Measurements from ENCODE around the gene ADIPOR1.
"Not testable (repeated sequence)": the region's sequence is repeated elsewhere in the genome, so short reads cannot be mapped to it uniquely, and the experiment has no call there.

Gene ADIPOR1

DNA sequence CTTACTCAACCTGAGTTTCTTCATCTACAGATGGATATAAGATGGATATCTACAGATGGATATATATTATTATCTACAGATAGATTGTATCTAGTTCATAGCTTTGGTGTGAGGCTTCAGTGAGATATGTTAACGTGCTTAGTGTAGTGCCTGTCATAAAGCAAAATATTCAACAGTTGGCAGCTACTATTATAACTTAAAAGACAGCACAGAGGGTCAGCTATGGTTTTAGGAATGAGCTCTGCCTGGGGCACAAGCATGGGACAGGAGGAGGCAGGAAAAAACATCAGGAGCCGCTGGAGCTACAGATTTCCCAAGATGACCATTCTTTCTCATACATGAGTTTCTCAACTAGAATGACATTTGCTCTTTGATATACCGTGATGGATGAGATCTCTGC lies 10.2 kb upstream of the ADIPOR1 start:
- DNase-seq, result no peak

DNA sequence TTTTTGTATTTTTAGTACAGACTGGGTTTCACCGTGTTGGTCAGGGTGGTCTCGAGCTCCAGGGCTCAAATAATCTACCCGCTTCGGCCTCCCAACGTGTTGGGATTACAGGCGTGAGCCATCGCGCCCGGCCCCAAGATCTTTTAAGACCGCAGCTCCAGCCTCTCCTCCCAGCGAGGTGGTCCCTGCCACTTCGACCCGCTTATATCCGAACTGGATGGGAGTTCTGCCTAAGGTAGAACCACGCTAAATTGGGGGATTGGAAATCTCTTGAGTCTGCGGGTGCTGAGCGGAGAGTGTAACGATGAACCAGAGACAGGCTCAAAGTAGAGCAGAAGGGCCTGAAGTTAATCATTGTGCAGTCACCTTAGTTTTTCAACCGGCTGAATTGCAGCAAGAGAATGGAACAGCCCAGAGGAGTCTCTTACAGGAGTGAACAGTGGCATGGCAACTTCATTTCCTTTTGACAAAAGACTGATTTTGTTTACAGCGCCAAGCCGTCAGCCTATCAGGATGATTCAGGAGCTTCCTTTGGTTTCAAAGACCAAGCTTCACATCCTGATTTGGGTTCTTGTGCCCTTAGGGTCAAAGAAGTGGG lies 9.7 kb upstream of the ADIPOR1 start:
- DNase-seq, result no peak

DNA sequence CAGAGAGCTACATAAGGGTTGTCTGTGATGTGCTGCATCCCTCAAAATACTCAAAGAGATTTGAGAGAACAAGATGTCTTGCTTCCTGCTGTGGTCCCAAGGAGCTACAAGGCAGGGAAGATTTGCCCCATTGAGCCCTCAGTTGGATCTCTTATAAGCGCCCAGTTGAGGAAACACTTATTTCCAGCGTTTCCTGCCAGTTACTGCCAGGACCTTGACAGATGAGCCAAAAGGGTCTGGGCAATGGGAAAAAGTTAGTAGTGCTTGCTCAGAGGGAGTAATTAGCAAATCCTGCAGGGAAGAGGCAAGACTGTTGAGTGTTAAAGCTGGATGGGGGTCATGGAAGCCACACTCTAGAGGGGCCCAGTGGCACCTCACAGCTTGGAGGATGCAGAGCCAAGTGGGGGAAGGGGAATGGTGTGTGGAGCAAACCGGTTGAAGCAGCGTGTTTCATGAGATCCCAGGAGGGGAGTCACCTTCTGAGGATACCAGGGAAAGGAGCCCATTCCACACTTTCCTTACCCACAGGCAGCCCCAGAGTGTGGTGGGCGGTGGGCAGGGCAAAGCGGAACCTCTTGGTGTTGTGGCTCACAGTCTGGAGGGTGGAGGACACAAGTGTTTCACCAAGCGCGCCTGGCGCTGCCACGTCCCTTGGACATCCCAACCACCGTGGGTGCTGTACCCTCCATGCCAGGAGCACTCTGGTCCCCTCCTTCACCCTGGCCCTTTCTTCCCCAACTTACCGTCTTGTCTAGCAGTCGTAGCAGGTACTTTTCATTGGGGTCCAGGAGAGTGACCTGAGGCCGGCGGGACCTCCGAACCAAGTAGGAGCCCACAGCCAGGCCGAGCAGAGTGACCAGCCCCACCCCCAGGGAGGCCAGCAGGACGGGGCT lies 8.1 kb upstream of the ADIPOR1 start:
- DNase-seq, result no peak

DNA sequence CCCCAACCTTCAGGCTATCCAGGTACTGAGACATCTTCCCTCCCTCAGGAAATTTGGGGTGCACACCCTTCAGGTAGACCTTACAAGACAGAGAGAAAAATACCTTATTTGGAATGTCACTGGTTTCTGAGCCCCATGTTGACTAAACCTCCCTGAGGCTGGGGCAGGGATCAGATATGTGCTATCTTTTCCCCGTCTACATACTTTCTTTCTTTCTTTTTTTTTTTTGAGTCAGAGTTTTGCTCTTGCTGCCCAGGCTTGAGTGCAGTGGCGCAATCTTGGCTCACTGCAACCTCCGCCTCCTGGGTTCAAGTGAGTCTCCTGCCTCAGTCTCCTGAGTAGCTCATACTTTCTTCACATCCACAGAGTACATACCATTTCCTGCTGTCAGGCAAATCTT lies 7.3 kb upstream of the ADIPOR1 start:
- no peak for DNase-seq

DNA sequence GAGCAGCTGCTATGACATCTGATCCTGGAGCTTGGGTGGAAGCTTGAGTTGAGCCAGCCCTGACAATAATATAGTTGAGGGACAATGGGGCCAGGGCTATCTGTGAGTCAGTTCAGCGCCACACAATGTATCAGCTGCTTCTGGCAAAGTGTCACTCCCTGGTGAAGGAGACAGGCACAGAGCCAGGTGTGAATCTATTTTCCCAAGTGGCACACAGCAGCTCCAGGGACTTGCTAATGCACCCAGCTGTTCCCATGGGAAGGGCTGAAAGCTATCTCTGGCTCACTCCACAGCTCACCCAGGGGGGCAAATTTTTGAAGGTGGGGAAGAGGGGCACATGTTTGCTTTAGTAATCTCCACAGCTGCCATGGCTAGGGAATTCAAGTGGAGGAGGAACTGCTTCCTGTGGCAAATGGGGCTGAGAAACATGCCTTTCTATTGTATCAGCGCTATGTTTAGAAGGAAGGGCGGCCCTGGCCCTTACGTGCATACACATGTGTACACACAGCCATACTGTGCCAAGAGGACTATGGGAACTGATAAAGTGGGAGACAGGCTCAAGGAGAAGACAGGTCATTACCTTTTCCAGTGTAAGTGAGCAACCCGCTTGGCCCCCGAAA lies 6.8 kb upstream of the ADIPOR1 start:
- peak; percentile 98 for DNase-seq

DNA sequence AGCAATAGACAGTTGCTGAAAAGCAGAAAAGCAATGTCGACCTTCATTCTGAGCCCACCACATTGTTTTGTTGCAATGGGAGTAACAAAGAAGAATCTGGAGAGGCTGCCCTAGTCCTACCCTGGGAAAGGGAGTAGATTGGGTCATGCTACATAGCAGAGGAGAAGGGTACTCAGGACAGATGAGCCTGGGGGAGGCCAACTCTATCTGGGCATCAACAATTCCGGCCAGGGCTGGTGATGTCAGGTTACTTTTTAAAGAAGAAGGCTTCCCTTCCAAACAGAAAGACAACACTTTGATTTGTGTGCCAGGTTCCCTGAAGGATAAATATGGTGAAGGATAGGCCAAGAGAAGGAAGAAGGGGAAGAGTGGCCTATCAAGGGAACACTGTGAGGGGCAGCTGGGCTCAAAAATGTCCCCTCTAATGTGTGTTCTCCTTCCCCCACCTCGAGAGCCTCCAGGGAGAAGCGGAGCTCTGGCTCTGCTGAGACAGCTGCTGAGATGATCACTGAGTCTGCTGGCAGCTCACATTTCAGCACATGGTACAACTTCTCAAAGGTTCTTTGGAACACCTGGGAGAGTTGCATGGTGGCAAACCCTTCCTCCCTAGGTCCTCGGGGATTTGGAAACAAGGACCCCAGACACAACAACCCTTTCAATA lies 3.2 kb upstream of the ADIPOR1 start:
- no peak for DNase-seq

DNA sequence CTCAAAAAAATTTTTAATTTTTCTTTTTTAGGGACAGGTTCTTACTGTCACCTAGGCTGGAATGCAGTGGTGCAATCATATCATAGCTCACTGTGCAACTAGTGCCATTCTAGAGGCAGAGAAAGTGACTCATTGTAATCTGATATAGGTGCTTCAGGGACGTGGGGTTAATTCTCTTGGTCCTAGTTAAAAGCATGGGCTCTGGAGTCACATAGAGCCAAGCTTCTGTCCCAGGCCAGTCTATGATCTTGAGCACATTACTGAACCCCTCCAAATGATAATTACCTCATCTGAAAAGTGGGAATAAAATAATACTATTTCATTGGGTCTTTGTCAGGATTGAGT lies 1.1 kb upstream of the ADIPOR1 start:
- peak; percentile 30 for DNase-seq

DNA sequence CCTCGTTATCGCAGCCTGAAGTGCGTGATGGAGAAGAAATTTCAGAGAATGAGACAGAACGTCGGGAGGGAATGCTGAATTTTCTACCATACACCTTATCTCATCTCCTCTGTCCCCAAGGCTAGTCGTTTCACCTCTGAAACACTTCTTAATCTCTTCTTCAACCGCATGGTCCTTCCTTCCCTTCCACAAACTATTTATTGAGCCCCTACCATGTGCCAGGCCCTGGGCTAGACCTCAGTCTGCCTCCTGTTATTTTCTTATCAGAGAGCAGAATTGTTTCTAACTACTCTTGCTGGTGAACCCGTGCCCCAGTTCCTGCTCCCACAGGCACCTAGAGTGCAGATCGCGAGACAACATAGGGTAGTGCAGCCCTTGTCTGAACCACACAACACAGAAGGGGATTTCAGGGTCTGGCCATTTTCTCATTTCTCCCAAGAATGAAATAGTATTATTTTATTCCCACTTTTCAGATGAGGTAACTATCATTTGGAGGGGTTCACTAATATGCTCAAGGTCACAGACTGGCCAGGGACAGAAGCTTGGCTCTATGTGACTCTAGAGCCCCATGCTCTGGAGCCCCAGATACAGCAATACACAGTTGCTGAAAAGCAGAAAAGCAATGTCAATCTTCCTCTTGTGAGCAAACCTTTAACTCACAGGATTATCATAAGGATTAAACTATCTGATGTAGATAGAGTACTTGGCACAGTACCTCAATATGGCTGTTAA lies 598 bp upstream of the ADIPOR1 start:
- no peak for DNase-seq

DNA sequence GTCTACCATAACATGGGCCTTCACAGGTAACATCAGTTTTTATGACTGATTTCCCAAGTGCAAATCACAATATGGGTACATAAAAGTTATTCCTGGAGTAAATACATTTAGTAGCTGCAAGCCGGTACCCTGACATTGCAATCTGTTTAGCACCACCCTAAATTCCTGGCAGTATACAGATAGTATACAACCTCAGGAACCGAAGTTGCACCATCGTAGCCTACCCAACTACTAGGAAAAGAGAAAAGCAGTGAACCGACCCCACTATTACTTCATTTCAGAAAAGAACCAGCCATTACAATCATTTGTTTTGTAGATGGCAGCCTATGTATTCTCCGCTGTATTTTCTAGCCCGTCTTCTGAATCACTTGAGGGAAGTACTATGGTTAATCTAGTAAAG lies 1.1 kb downstream of the ADIPOR1 start:
- DNase-seq, result no peak

DNA sequence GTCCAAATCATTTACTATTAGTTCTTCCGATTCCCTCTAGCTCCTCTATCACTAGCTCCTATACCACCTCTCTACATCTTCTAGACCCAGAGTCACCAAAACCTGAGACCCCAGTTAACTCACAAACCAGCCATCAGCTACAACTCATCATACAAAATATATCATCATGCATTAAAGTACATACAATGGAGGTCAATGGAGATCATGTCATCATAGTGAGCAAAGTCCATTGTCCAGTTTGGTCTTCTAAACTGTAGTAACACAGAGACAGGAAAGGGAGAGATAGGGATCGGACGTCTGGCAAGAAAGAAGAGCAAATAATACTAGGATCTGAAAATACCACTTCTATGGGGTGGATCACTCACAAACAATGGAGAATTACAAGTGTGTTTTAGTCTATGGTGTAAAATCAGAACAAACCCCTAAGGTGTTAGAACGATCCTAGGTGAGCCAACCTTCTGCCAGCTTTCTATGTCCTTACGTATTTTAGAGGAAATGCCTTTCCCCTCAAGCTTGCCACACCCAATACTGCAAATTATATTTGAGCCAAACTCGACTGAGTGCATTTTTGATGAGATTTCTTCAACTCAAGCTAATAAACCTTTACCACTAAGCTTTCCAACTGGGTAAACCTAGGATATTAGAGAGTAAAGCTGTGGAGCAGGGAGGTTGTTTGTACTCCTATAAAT lies 3.9 kb downstream of the ADIPOR1 start:
- DNase-seq, result no peak

DNA sequence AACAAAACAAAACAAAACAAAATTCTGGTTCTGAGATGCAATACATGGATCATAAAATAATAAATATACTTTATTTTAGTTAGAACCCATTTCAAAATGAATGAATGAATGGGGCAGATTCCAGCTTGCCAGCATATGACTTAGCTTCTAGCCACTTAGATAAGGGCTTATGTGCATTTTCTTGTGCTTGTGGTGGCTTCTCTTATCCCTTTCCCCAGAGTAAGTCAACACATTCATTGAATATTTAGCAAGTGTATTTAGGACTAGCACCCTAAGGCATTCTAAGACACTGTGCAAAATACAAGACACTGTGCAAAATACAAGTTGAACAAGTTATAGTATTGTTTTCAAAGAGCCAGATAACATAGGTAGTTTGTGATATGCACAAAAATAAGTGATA lies 4.7 kb downstream of the ADIPOR1 start:
- no peak for DNase-seq

DNA sequence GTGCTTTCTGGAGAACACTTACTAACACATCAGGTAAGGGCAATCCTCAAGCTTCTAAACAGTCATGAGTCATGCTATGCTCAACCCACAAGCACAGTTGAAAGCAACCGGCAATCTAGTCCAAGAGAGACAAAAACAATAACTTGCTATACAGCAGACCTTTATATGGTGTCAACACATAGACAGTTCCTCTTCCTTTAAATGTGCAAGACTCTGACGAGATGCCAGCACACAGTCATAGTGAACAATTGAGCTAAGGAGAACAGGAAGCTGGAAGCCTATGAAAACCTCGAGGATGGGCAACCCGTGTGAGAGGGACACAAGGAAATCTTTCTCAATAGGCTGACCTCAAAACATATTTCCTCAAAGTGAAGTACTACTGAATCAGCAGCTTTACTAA lies 5.3 kb downstream of the ADIPOR1 start:
- DNase-seq, result no peak

DNA sequence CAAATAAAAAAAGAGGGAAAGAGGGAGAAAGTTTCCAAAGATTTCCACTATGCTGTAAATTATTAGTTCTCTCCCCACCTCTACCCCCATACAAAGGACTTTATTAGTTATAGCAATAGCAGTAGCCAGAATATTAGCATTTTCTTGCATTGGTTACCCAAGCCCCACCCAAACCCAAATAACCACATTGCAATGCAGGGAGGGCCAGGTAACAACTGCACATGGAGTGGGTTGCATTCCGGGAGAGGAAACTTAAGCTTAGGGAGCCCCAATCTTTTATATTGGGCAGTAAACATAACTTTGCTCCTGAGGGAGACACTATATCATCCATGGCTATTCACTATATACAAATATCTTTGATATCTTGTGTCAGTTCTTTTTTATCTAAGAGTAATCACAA lies 6.0 kb downstream of the ADIPOR1 start:
- no peak for DNase-seq

DNA sequence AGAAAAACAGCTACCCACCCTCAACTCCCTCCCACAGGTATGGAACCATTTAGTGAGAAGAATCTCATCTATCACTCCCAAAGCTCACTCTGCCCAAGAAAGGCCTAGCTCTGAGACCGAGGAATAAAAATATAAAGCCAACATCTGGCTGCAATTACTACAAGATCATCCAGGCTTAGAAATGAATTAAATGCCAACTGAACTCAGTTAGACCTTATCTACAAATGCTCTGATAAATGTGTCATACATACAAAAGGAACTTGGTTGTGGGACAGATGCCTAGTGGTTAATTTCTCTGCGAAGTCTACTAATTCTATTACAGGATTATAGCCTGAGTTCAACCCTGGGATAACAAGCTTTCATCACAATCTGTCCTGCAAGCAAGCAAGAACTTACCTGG lies 6.7 kb downstream of the ADIPOR1 start:
- DNase-seq, result no peak

DNA sequence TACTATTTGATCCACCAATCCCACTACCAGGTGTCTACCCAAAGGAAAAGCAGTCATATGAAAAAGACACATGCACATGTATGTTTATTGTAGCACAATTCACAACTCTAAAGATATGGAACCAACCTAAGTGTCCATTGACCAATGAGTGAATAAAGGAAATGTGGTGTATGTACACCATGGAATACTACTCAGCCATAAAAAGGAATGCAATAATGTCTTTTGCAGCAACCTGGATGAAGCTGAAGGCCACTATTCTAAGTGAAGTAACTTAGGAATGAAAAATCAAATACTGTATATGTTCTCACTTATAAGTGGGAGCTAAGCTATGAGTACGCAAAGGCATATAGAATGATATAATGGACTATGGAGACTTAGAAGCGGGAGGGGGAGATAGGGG lies 12.6 kb downstream of the ADIPOR1 start:
- no peak for DNase-seq

DNA sequence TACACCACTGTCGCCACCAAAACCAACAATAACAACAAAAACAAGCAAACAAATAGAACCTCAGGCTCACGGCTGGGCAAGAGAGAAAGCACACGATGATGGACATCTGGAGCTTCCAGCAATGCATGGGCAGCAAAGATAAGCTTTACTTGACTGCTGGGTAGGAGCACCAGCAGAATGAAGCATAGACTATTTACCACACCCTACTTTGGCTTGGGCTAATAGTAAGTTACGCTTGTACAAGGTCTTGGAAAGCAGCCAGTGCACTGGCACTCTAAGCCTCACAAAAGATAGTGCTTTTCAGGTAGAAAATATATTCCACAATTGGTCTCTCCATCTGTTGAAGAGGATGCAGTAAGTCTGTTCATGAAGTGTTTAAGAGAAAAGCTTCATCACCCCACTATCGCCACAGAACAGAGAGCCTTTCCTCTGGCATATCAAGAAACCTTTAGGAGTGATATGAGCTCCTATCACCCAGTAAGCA lies 13.6 kb downstream of the ADIPOR1 start:
- DNase-seq, result no peak

DNA sequence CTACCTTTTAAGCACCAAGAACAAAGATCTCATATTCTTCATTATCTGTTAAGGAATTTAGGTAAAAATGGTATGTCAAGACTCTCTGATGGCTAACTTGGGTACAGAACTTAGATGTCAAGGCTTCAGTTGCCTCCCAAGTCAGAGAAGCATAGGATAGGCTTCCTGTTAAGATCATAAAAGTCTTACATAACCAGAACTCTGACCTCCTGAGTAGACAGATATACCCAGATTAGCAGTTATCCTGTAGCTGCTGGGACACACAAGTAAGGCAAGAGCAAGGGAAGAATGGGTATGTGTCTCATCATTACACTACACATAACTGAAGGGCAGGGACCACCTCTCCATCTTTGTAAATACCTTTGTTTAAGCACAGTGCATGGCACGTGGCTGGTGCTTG lies 15.7 kb downstream of the ADIPOR1 start:
- no peak for DNase-seq

DNA sequence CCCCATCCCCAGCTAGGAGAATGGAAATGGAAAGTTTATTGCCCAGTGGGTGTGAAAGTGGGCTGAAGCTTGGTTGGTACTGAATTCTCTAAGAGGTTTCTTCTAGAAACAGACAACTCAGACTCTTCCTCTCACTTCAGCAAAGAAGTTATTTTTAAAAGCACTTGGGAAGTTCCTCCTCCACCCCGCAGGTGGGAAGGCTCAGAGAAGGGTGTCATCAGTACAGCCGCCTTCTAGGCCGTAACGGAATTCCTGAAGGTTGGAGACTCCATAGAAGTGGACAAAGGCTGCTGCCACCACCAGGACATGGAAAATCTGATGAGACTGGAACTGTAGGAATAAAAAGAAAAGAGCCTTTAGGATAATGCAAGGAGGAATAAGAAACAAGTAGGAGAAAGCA lies 16.7 kb downstream of the ADIPOR1 start:
- DNase-seq, result no peak

DNA sequence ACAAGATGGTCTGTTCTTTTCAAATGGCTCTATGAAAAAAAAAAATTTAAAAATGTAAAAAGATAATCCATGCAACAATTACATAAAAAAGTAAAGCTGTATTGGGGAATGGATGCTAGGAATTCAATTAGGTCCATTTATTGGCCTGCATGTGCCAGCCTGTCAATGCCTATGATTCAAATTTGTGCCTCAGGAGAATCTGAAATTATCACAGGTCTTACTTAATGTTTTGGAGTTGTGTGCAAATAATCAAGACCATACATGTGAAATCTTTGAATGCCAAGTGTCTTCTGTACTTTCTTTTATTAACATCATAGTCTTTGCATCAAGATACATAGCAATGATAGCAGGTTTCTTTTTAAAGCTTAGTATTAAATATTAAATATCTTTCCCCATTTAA lies 17.6 kb downstream of the ADIPOR1 start:
- DNase-seq, result no peak

DNA sequence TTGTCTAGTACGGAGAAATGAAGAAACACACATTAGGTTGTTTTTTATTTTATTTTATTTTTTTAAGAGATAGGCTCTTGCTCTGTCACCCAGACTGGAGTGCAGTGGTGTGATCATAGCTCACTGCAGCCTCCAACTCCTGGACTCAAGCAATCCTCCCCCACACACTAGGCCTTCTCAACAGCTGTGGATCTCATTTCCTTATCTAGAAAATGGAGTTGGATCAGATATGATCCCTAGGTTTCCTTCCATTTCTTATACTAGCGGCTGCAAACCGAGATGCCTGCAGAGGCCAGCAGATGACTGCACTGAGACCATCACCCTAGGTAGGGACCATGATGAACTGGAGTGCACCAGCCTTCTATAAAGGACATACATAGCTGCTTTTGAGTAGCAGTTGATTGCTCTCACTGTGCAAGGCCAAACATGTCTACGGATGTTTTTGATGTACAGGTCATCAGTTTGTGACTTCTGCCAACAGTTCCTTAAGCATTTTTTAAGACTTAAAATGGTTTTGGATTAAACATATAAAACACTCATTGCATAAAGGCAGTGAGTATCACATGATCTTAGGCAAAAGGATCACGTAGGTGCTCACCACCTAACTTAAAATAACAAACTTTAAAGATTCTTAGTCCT lies 19.7 kb downstream of the ADIPOR1 start:
- DNase-seq, result no peak

DNA sequence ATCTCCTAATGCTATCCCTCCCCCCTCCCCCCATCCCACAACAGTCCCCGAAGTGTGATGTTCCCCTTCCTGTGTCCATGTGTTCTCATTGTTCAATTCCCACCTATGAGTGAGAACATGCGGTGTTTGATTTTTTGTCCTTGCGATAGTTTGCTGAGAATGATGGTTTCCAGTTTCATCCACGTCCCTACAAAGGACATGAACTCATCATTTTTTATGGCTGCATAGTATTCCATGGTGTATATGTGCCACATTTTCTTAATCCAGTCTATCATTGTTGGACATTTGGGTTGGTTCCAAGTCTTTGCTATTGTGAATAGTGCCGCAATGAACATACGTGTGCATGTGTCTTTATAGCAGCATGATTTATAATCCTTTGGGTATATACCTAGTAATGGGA lies 21.7 kb downstream of the ADIPOR1 start:
- not testable (repeated sequence) for DNase-seq

DNA sequence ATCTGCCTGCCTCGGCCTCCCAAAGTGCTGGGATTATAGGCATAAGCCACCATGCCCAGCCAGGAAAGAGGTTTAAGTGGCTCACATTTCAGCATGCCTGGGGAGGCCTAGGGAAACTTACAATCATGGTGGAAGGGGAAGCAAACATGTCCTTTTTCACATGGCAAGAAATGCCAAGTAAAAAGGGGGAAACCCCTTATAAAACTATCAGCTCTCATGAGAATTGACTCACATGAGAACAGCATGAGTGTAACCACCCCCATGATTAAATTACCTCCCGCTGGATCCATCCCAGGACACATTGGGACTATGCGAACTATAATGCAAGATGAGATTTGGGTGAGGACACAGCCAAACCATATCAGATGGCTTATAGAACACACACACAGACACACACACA lies 22.3 kb downstream of the ADIPOR1 start:
- no peak for DNase-seq

Data from NCI-H2029 treated with DMSO at 0.1 percent for 48 hours (cell line).